Keratinocyte (primary cell): ENCODE results near the gene CRYGB. TPM values are rescaled to one million over a fixed set of nuclear protein-coding genes. Genes with fewer than 3 reads are reported as not detected.
"Not testable (repeated sequence)": the region's sequence is repeated elsewhere in the genome, so short reads cannot be mapped to it uniquely, and the experiment has no call there.

Source experiments
- DNase-seq: peaks from one replicate; pipeline ENCODE4 v3.0.0-alpha.2; 2011; ENCODE audit warnings: low read depth, missing footprints, low spot score
- FAIRE-seq: peaks from 2 replicates; lab custom pipeline; 2011; peaks lifted over from hg19 to GRCh38; lab: Jason Lieb, UNC
- H2AFZ ChIP-seq: 2 replicates; pipeline ENCODE4 v1.6.0; 2012; ENCODE audit warnings: low read length, control low read depth, inconsistent platforms; ENCODE audit not compliant: control insufficient read depth
- H3K27ac ChIP-seq: 2 replicates; pipeline ENCODE4 v1.5.1; 2011; ENCODE audit warnings: low read length; ENCODE audit not compliant: control insufficient read depth, insufficient read depth
- H3K27me3 ChIP-seq: 3 replicates; pipeline ENCODE4 v1.6.0; 2011; ENCODE audit warnings: low read length; ENCODE audit not compliant: control insufficient read depth, insufficient read depth; ENCODE audit errors: extremely low read depth
- H3K36me3 ChIP-seq, 2 experiments: 2 replicates in 1 of 2; 3 replicates in 1 of 2; pipeline ENCODE4 v1.5.1; 2011; ENCODE audit warnings: low read length in 2 of 2, mild to moderate bottlenecking in 1 of 2; ENCODE audit not compliant: control insufficient read depth in 2 of 2, insufficient read depth in 2 of 2; ENCODE audit errors: extremely low read depth in 1 of 2
- H3K4me1 ChIP-seq: 3 replicates; pipeline ENCODE4 v1.5.1; 2011; ENCODE audit warnings: low read length; ENCODE audit not compliant: control insufficient read depth, insufficient read depth; ENCODE audit errors: extremely low read depth
- H3K4me2 ChIP-seq: 3 replicates; pipeline ENCODE4 v1.6.0; 2011; ENCODE audit warnings: low read depth, low read length; ENCODE audit not compliant: control insufficient read depth, insufficient read depth; ENCODE audit errors: extremely low read depth
- H3K4me3 ChIP-seq, 3 experiments: fragments of 200-600 bp in 1 of 3; sonication (generic) in 1 of 3; 2 replicates in 2 of 3; 3 replicates in 1 of 3; pipeline ENCODE4 v1.5.1; 2011 to 2016; ENCODE audit warnings: low read length in 3 of 3, mild to moderate bottlenecking in 3 of 3, control low read depth in 2 of 3, inconsistent platforms in 1 of 3, low read depth in 1 of 3, mixed read lengths in 1 of 3, mixed run types in 1 of 3, moderate library complexity in 1 of 3; ENCODE audit not compliant: control insufficient read depth in 2 of 3, insufficient read depth in 2 of 3; ENCODE audit errors: extremely low read depth in 1 of 3
- H3K79me2 ChIP-seq: 2 replicates; pipeline ENCODE4 v1.6.0; 2012; ENCODE audit warnings: low read length; ENCODE audit not compliant: control insufficient read depth, insufficient read depth
- H3K9ac ChIP-seq: 3 replicates; pipeline ENCODE4 v1.6.0; 2011; ENCODE audit warnings: low read length; ENCODE audit not compliant: control insufficient read depth, insufficient read depth; ENCODE audit errors: extremely low read depth
- H3K9me1 ChIP-seq: 3 replicates; pipeline ENCODE4 v1.6.0; 2011; ENCODE audit warnings: low read length; ENCODE audit not compliant: control insufficient read depth, insufficient read depth; ENCODE audit errors: extremely low read depth
- H3K9me3 ChIP-seq: 2 replicates; pipeline ENCODE4 v1.5.1; 2012; ENCODE audit warnings: low read depth, low read length; ENCODE audit not compliant: control insufficient read depth
- H4K20me1 ChIP-seq: 3 replicates; pipeline ENCODE4 v1.6.0; 2011; ENCODE audit warnings: low read length; ENCODE audit not compliant: control insufficient read depth, insufficient read depth; ENCODE audit errors: extremely low read depth
- EZH2 ChIP-seq: IDR thresholded peaks from one replicate; pipeline ENCODE4 v1.6.1; 2012; ENCODE audit warnings: inconsistent platforms, mild to moderate bottlenecking, low read length, moderate library complexity
- dilution Hi-C: fragments of 300-500 bp; cut with MboI; formaldehyde crosslinking; loops from one replicate; pipeline ENCODE4 v1.7.0; 2020; ENCODE audit warnings: low sequenced_read_pairs; ENCODE audit not compliant: extremely low pct_ligation_motif_present
- polyA plus RNA-seq, 5 experiments: library from polyadenylated mRNA; depleted of rRNA in 3 of 5; stranded (reverse) in 3 of 5; stranded (forward) in 1 of 5; unstranded in 1 of 5; fragments of >200 nt; gene quantifications; 1 replicate in 1 of 5; 2 replicates in 3 of 5; 3 replicates in 1 of 5; pipeline versions ENCODE4 v1.2.1 to v1.2.3, GENCODE V29; 2011 to 2012; ENCODE audit warnings: missing spikeins in 2 of 5, low read depth in 1 of 5, low replicate concordance in 1 of 5
- TF ChIP-seq, protein P1 (sequence below), 3 experiments: IDR thresholded peaks in 1 of 3; conservative IDR thresholded peaks in 1 of 3; optimal IDR thresholded peaks in 1 of 3; 2 replicates in 2 of 3; 3 replicates in 1 of 3; pipeline versions ENCODE3 to v1.5.1; 2011; ENCODE audit warnings: low read length in 3 of 3, mild to moderate bottlenecking in 3 of 3, moderate library complexity in 2 of 3, control low read depth in 1 of 3, inconsistent platforms in 1 of 3; ENCODE audit not compliant: insufficient read depth in 2 of 3; ENCODE audit errors: extremely low read depth in 1 of 3

The CRYGB gene
- polyA plus RNA-seq, 1 donor (not counting 4 experiments of a cell fraction or from before 2014, with no cell fraction given) = not detected

DNA sequence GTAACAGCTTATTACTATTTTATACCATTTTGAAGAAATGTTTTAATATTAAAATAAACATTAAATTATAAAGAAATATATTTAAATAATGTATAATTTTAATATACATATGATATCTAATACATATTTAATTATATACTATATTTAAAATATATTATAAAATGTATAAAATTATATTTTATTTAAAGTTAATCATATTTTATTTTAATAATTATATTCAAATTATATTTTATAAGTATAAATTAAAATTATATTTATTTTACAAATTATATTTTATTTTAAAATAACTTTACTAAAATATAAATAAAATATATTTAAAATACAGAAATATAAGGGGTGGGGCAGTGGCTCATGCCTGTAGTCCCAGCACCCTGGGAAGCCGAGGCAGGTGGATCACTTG lies 23.7 kb downstream of the CRYGB start:
- Histone ChIP-seq H3K27ac (no peak overlapping the region), H3K9me3 (no peaks in the 10 kb centered on the region), H3K79me2 (no peaks in the 10 kb centered on the region), H3K9me1 (no peaks in the 10 kb centered on the region), H3K4me1 (no peaks in the 10 kb centered on the region), H3K4me3 (no peak overlapping the region), H4K20me1 (no peaks in the 10 kb centered on the region), H3K9ac (no peak overlapping the region), H2AFZ (no peak overlapping the region), H3K27me3 (peaks cover 12% of the 10 kb centered on the region), H3K4me2 (no peak overlapping the region), H3K36me3 (no peaks in the 10 kb centered on the region)
- TF ChIP-seq, protein P1, sequence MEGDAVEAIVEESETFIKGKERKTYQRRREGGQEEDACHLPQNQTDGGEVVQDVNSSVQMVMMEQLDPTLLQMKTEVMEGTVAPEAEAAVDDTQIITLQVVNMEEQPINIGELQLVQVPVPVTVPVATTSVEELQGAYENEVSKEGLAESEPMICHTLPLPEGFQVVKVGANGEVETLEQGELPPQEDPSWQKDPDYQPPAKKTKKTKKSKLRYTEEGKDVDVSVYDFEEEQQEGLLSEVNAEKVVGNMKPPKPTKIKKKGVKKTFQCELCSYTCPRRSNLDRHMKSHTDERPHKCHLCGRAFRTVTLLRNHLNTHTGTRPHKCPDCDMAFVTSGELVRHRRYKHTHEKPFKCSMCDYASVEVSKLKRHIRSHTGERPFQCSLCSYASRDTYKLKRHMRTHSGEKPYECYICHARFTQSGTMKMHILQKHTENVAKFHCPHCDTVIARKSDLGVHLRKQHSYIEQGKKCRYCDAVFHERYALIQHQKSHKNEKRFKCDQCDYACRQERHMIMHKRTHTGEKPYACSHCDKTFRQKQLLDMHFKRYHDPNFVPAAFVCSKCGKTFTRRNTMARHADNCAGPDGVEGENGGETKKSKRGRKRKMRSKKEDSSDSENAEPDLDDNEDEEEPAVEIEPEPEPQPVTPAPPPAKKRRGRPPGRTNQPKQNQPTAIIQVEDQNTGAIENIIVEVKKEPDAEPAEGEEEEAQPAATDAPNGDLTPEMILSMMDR (optimal IDR thresholded peaks at IDR 0.05 in 1 of 3, IDR thresholded peaks at IDR 0.05 in 1 of 3, conservative IDR thresholded peaks at IDR 0.05 in 1 of 3; ENCODE audit: extremely low read depth in 1 of 3, insufficient read depth in 2 of 3, low read length in 3 of 3) = no peak
- TF ChIP-seq EZH2 = no peak
- dilution Hi-C loops = no loop called here
- DNase-seq (no peak), FAIRE-seq (no peak)

DNA sequence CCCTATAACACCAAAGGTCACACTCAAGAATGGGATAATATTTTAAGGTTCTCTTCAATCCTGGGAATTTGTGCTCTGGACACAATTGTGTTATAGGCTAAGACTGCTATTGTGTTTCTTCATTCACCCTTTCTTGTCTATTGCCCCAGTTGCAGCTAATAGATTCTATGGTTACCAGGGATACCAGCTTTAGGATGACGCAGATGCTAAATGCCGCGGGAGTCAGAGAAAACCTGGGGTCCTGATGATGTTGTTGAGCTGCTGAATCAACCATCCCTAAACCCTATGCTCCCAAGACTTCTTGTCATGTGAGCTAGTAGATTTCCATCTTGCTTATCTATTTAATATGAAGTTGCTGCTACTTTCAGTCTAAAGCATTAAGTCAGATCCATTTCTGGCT lies 27.0 kb downstream of the CRYGB start:
- H3K9me3 ChIP-seq = no peaks in the 10 kb centered on the region
- no peak for TF ChIP-seq EZH2
- TF ChIP-seq, protein P1 (optimal IDR thresholded peaks at IDR 0.05 in 1 of 3, IDR thresholded peaks at IDR 0.05 in 1 of 3, conservative IDR thresholded peaks at IDR 0.05 in 1 of 3; ENCODE audit: extremely low read depth in 1 of 3, insufficient read depth in 2 of 3, low read length in 3 of 3) = no peak
- H3K27me3 ChIP-seq = peaks cover 4% of the 10 kb centered on the region
- no peak overlapping the region for H2AFZ ChIP-seq
- H3K36me3 ChIP-seq = no peaks in the 10 kb centered on the region
- dilution Hi-C loops = no loop called here
- DNase-seq (no peak), FAIRE-seq (no peak)
- no peaks in the 10 kb centered on the region for H3K79me2 ChIP-seq
- no peak overlapping the region for H3K27ac ChIP-seq
- H3K4me1 ChIP-seq = no peaks in the 10 kb centered on the region
- no peak overlapping the region for H3K4me3 ChIP-seq
- H4K20me1 ChIP-seq = no peaks in the 10 kb centered on the region
- no peaks in the 10 kb centered on the region for H3K9me1 ChIP-seq
- H3K4me2 ChIP-seq = no peak overlapping the region
- no peak overlapping the region for H3K9ac ChIP-seq

DNA sequence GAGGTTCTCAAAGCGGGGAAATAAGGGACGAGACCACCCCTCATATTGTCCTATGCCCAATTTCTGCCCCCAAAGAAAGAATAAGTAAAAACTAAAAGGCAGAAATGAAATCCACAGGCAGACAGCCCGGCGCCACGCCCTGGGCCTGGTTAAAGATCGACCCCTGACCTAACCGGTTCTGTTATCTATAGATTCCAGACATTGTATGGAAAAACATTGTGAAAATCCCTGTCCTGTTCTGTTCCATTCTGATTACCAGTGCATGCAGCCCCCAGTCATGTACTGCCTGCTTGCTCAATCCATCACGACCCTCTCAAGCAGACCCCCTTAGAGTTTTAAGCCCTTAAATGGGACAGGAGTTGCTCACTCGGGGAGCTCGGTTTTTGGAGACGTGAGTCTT lies 28.6 kb downstream of the CRYGB start:
- H3K27ac ChIP-seq, H3K9me1 ChIP-seq, H3K27me3 ChIP-seq, H3K4me2 ChIP-seq, H3K4me3 ChIP-seq, H3K4me1 ChIP-seq, H3K9ac ChIP-seq, H3K79me2 ChIP-seq, FAIRE-seq, H3K9me3 ChIP-seq, DNase-seq, H4K20me1 ChIP-seq, H2AFZ ChIP-seq, dilution Hi-C loops, H3K36me3 ChIP-seq: not testable (repeated sequence)
